Endothelial cell of umbilical vein (primary cell): ENCODE data around the gene CCNYL1. TPM values are rescaled to one million over a fixed set of nuclear protein-coding genes. Genes with fewer than 3 reads are reported as not detected.

Experiments used
- BruUV-seq: library from RNA; stranded (reverse); fragments of 400-500 nt; replicated peaks from 2 replicates; lab custom pipeline; 2021; lab: Mats Ljungman, UMichigan
- CTCF ChIA-PET: fragments of 300-600, 350-600 bp; sonication (Branson Sonifier 250); formaldehyde crosslinking; loops from one replicate; lab custom pipeline; 2021; ENCODE audit warnings: antibody characterized with exemption, inconsistent platforms; lab: Charles Lee
- POLR2A ChIA-PET: fragments of 300-600, 350-600 bp; sonication (Branson Sonifier 250); formaldehyde crosslinking; loops from one replicate; lab custom pipeline; 2021; ENCODE audit warnings: antibody characterized with exemption, inconsistent platforms; lab: Charles Lee
- DNase-seq: peaks from one replicate; pipeline ENCODE4 v3.0.0-alpha.2; 2011; ENCODE audit warnings: low read depth, low spot score
- FAIRE-seq: peaks from 2 replicates; lab custom pipeline; 2011; peaks lifted over from hg19 to GRCh38; lab: Jason Lieb, UNC
- H2AFZ ChIP-seq: 2 replicates; pipeline ENCODE4 v1.6.0; 2012; ENCODE audit warnings: low read depth, low read length, control low read depth, inconsistent platforms
- H3K27ac ChIP-seq: 2 replicates; pipeline ENCODE4 v1.5.1; 2011; ENCODE audit warnings: low read depth, mild to moderate bottlenecking, control low read depth, low read length, moderate library complexity; ENCODE audit not compliant: insufficient read depth
- H3K27me3 ChIP-seq, 2 experiments: 2 replicates each; pipeline versions ENCODE4 v1.6.0 to v1.6.1; 2011; ENCODE audit warnings: low read length in 2 of 2, mixed read lengths in 1 of 2; ENCODE audit not compliant: control insufficient read depth in 2 of 2, insufficient read depth in 2 of 2
- H3K36me3 ChIP-seq, 2 experiments: 2 replicates in 1 of 2; 3 replicates in 1 of 2; pipeline ENCODE4 v1.5.1; 2011; ENCODE audit warnings: low read length in 2 of 2, mild to moderate bottlenecking in 1 of 2, moderate library complexity in 1 of 2; ENCODE audit not compliant: control insufficient read depth in 2 of 2, insufficient read depth in 2 of 2; ENCODE audit errors: extremely low read depth in 1 of 2
- H3K4me1 ChIP-seq: 3 replicates; pipeline ENCODE4 v1.5.1; 2011; ENCODE audit warnings: mild to moderate bottlenecking, low read length; ENCODE audit not compliant: control insufficient read depth, insufficient read depth; ENCODE audit errors: extremely low read depth
- H3K4me2 ChIP-seq: 2 replicates; pipeline ENCODE4 v1.6.1; 2011; ENCODE audit warnings: low read length, control low read depth, mixed read lengths; ENCODE audit not compliant: insufficient read depth
- H3K4me3 ChIP-seq, 3 experiments: fragments of 200-600 bp in 1 of 3; sonication (generic), shearing (Covaris generic) in 1 of 3; replicated peaks in 1 of 3; 2 replicates each; pipeline ENCODE4 v1.5.1; 2011 to 2016; ENCODE audit warnings: control low read depth in 3 of 3, low read length in 3 of 3, mild to moderate bottlenecking in 2 of 3, inconsistent platforms in 1 of 3, low read depth in 1 of 3, moderate library complexity in 1 of 3; ENCODE audit not compliant: insufficient read depth in 1 of 3
- H3K79me2 ChIP-seq: 2 replicates; pipeline ENCODE4 v1.6.0; 2012; ENCODE audit warnings: low read length, inconsistent platforms; ENCODE audit not compliant: control insufficient read depth, insufficient read depth
- H3K9ac ChIP-seq: replicated peaks from 2 replicates; pipeline ENCODE3; 2011; ENCODE audit warnings: low read length, control low read depth; ENCODE audit not compliant: insufficient read depth; ENCODE audit errors: extremely low read depth
- H3K9me1 ChIP-seq: replicated peaks from 3 replicates; pipeline ENCODE4 v1.6.0; 2011; ENCODE audit warnings: mild to moderate bottlenecking, low read length; ENCODE audit not compliant: control insufficient read depth, insufficient read depth; ENCODE audit errors: extremely low read depth
- H3K9me3 ChIP-seq: replicated peaks from 2 replicates; pipeline ENCODE4 v1.5.1; 2012; ENCODE audit warnings: low read length, inconsistent platforms; ENCODE audit not compliant: control insufficient read depth, insufficient read depth
- H4K20me1 ChIP-seq: replicated peaks from 2 replicates; pipeline ENCODE3; 2011; ENCODE audit warnings: mild to moderate bottlenecking, low read length; ENCODE audit not compliant: control insufficient read depth, insufficient read depth; ENCODE audit errors: extremely low read depth
- EZH2 ChIP-seq: IDR thresholded peaks from 2 replicates; pipeline ENCODE4 v1.6.1; 2012; ENCODE audit warnings: borderline replicate concordance, low read depth, mild to moderate bottlenecking, moderate library complexity, low read length, inconsistent platforms; ENCODE audit not compliant: severe bottlenecking
- FOS ChIP-seq: IDR thresholded peaks from 2 replicates; pipeline ENCODE4 v1.6.1; 2011; ENCODE audit warnings: mild to moderate bottlenecking, low read length, moderate library complexity, borderline replicate concordance; ENCODE audit not compliant: insufficient read depth
- GATA2 ChIP-seq: IDR thresholded peaks from 2 replicates; pipeline ENCODE4 v1.7.0; 2011; ENCODE audit warnings: low read depth, mild to moderate bottlenecking, moderate library complexity, mixed read lengths, low read length; ENCODE audit not compliant: insufficient read length, insufficient read depth
- JUN ChIP-seq: IDR thresholded peaks from 2 replicates; pipeline ENCODE4 v1.6.1; 2011; ENCODE audit warnings: borderline replicate concordance, low read depth; ENCODE audit not compliant: insufficient read length, insufficient read depth
- MYC ChIP-seq: IDR thresholded peaks from one replicate; pipeline ENCODE4 v1.6.1; 2011; ENCODE audit warnings: mild to moderate bottlenecking, low read depth, low read length
- POLR2A ChIP-seq: IDR thresholded peaks from 2 replicates; pipeline ENCODE4 v1.6.1; 2012; ENCODE audit warnings: low read depth, mild to moderate bottlenecking, control low read depth, low read length
- POLR2AphosphoS5 ChIP-seq: IDR thresholded peaks from 2 replicates; pipeline ENCODE4 v1.6.1; 2012; ENCODE audit warnings: low read depth, mild to moderate bottlenecking, control low read depth, low read length, moderate library complexity; ENCODE audit not compliant: insufficient read depth
- dilution Hi-C: fragments of 300-500 bp; cut with MboI; formaldehyde crosslinking; loops from one replicate; pipeline ENCODE4 v1.15.0; 2019; ENCODE audit warnings: low sequenced_read_pairs; ENCODE audit not compliant: extremely low pct_ligation_motif_present
- intact Hi-C: fragments of 100-400 bp; cut with micrococcal nuclease; formaldehyde crosslinking; loops from one replicate; pipeline ENCODE4 v1.10.0; 2022
- polyA plus RNA-seq, 4 experiments: library from polyadenylated mRNA; depleted of rRNA in 3 of 4; stranded (reverse) in 3 of 4; unstranded in 1 of 4; fragments of >200 nt; gene quantifications; 2 replicates each; pipeline versions ENCODE4 v1.2.1 to v1.2.3, GENCODE V29; 2011 to 2012; ENCODE audit warnings: missing spikeins in 1 of 4
- total RNA-seq: library from RNA; stranded (reverse); gene quantifications from 2 replicates; pipeline ENCODE4 v1.2.3, GENCODE V29; 2021
- TF ChIP-seq, protein P1 (sequence below): IDR thresholded peaks from 2 replicates; pipeline ENCODE4 v1.6.1; 2011; ENCODE audit not compliant: insufficient read depth, insufficient read length
- TF ChIP-seq, protein P2 (sequence below), 2 donors: IDR thresholded peaks; 1 replicate in 1 of 2; 2 replicates in 1 of 2; pipeline ENCODE4 v1.5.1; 2011; ENCODE audit warnings: low read length in 2 of 2, mild to moderate bottlenecking in 2 of 2, moderate library complexity in 2 of 2, control low read depth in 1 of 2, inconsistent platforms in 1 of 2, low read depth in 1 of 2; ENCODE audit not compliant: insufficient read depth in 1 of 2; ENCODE audit errors: extremely low read depth in 1 of 2

CCNYL1 gene
- total and polyA plus RNA-seq, 2 donors (not counting 3 experiments of a cell fraction or from before 2014, with no cell fraction given): 15.2 to 49.3 TPM

DNA sequence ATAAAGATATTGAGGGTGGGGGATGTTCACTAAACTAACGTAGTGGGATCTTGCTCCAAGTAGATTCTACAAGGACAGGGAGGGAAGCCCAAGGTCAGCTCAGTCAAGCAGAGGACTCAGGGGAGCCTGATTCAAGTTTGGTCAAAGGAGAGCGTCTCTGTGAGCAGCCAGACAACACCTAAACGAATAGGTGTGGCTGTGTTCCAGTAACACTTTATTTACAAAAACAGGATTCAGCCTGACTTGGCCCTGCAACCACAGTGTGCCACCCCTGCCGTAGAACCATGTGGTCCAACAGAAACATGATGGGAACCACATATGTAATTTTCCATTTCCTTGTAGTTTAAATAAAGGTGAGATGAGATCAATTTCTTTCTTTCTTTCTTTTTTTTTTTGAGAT lies 76.4 kb downstream of the CCNYL1 start:
- no peaks in the 10 kb centered on the region for H3K36me3 ChIP-seq
- POLR2A ChIA-PET: no interaction called here
- BruUV-seq: no TSS peak
- no peak overlapping the region for H3K4me3 ChIP-seq
- intact Hi-C loops (no loop called here), dilution Hi-C loops (no loop called here)
- TF ChIP-seq, protein P1, sequence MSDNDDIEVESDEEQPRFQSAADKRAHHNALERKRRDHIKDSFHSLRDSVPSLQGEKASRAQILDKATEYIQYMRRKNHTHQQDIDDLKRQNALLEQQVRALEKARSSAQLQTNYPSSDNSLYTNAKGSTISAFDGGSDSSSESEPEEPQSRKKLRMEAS: no peak
- TF ChIP-seq FOS: no peak
- TF ChIP-seq GATA2: no peak
- TF ChIP-seq JUN: no peak
- TF ChIP-seq, protein P2, sequence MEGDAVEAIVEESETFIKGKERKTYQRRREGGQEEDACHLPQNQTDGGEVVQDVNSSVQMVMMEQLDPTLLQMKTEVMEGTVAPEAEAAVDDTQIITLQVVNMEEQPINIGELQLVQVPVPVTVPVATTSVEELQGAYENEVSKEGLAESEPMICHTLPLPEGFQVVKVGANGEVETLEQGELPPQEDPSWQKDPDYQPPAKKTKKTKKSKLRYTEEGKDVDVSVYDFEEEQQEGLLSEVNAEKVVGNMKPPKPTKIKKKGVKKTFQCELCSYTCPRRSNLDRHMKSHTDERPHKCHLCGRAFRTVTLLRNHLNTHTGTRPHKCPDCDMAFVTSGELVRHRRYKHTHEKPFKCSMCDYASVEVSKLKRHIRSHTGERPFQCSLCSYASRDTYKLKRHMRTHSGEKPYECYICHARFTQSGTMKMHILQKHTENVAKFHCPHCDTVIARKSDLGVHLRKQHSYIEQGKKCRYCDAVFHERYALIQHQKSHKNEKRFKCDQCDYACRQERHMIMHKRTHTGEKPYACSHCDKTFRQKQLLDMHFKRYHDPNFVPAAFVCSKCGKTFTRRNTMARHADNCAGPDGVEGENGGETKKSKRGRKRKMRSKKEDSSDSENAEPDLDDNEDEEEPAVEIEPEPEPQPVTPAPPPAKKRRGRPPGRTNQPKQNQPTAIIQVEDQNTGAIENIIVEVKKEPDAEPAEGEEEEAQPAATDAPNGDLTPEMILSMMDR (IDR thresholded peaks at IDR 0.05; ENCODE audit: extremely low read depth in 1 of 2, insufficient read depth in 1 of 2, low read depth in 1 of 2, low read length in 2 of 2): no peak
- no peak for TF ChIP-seq EZH2
- no peak for TF ChIP-seq MYC
- no peak for TF ChIP-seq POLR2A
- TF ChIP-seq POLR2AphosphoS5: no peak
- no peak for DNase-seq
- H3K79me2 ChIP-seq: no peaks in the 10 kb centered on the region
- H4K20me1 ChIP-seq: no peaks in the 10 kb centered on the region
- no peak for FAIRE-seq
- no peaks in the 10 kb centered on the region for H3K9me3 ChIP-seq
- H3K4me1 ChIP-seq: peaks cover 10% of the 10 kb centered on the region
- H3K27ac ChIP-seq: no peak overlapping the region
- no peaks in the 10 kb centered on the region for H3K9me1 ChIP-seq
- no peak overlapping the region for H2AFZ ChIP-seq
- no peak overlapping the region for H3K9ac ChIP-seq
- CTCF ChIA-PET: no interaction called here
- H3K27me3 ChIP-seq: peaks cover 0 to 2% of the 10 kb centered on the region in 2 experiments
- H3K4me2 ChIP-seq: no peak overlapping the region
